ENCODE results near the gene IGFN1. TPM values are rescaled to one million over a fixed set of nuclear protein-coding genes. Genes with fewer than 3 reads are reported as not detected.

IGFN1 gene
- total RNA-seq, 3 donors from 2014 or later: 0.03 to 0.32 (median 0.10) TPM

DNA sequence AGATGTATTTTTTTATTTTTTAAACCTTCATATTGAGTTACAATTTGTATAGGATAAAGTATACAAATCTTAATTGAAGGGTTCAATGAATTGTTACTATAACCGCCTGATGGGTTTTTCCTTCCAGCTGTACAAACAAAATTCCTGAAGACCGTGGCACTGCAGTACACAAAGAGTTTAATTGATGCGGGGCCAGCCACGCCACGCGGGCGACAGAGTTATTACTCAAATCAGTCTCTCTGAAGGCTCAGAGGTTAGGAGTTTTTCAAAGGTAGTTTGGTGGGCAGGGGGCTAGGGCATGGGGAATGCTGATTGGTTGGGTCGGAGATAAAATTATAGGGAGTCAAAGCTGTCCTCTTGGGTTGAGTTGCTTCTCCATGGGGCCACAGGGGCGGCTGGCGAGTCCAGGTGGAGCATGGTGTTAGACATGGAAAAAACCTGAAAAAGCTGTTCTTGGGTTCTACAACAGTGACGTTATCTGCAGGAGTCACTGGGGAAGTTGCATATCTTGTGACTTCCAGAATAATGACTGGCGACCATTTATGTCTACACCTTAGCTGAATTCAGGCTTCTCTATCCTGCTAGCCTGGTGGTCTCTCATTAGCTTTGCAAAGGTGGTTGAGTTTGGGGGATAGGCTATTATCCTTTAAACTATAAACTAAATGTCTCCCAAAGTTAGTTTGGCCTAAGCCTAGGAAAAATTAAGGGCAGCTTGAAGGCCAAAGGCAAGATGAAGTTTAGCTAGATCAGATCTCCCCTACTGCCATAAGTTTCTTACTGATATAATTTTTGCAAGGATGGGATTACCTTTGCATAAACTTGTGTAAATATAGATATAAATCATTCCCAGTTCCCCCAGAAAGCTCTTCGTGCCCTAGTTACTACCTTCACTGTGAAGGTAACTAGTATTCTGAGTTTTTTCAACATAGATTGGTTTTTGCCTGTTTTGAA is 23.3 kb upstream of the IGFN1 start:
- Histone ChIP-seq H3K4me3 (no peak overlapping the region), H3K36me3 (ENCODE audit: low read depth) (no peaks in the 10 kb centered on the region), H3K9me3 (no peaks in the 10 kb centered on the region), H3K4me1 (ENCODE audit: low read depth) (peaks cover 4% of the 10 kb centered on the region)
- no peak for ATAC-seq
- intact Hi-C loops (cut with DNase I, micrococcal nuclease): no loop called here
- DNase-seq: no peak
- TF ChIP-seq, protein P1, sequence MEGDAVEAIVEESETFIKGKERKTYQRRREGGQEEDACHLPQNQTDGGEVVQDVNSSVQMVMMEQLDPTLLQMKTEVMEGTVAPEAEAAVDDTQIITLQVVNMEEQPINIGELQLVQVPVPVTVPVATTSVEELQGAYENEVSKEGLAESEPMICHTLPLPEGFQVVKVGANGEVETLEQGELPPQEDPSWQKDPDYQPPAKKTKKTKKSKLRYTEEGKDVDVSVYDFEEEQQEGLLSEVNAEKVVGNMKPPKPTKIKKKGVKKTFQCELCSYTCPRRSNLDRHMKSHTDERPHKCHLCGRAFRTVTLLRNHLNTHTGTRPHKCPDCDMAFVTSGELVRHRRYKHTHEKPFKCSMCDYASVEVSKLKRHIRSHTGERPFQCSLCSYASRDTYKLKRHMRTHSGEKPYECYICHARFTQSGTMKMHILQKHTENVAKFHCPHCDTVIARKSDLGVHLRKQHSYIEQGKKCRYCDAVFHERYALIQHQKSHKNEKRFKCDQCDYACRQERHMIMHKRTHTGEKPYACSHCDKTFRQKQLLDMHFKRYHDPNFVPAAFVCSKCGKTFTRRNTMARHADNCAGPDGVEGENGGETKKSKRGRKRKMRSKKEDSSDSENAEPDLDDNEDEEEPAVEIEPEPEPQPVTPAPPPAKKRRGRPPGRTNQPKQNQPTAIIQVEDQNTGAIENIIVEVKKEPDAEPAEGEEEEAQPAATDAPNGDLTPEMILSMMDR (IDR thresholded peaks at IDR 0.05): no peak

DNA sequence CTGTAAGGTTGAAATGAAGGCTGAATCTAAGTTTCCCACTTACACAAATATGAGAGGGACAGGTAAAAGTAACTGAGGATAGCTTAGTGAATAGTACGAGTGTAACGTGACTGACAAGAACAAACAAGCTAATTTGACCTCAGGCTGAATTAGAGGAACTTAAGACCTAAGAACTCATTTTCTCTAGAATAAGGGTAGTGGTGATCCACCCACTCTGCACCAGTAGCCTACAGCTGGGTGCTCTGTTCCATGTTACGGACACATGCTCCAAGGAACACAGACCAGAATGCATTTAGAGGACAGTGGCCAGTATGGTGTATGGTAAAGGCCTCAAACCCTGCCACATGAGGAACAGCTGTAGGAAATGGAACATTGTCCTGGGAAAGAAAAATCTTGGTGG is 21.4 kb upstream of the IGFN1 start:
- no peaks in the 10 kb centered on the region for H3K36me3 ChIP-seq (ENCODE audit: low read depth)
- intact Hi-C loops (cut with DNase I, micrococcal nuclease): no loop called here
- no peak overlapping the region for H3K4me3 ChIP-seq
- ATAC-seq (no peak), DNase-seq (no peak)
- peaks cover 4% of the 10 kb centered on the region for H3K4me1 ChIP-seq (ENCODE audit: low read depth)
- no peaks in the 10 kb centered on the region for H3K9me3 ChIP-seq
- TF ChIP-seq, protein P1 (IDR thresholded peaks at IDR 0.05): no peak

DNA sequence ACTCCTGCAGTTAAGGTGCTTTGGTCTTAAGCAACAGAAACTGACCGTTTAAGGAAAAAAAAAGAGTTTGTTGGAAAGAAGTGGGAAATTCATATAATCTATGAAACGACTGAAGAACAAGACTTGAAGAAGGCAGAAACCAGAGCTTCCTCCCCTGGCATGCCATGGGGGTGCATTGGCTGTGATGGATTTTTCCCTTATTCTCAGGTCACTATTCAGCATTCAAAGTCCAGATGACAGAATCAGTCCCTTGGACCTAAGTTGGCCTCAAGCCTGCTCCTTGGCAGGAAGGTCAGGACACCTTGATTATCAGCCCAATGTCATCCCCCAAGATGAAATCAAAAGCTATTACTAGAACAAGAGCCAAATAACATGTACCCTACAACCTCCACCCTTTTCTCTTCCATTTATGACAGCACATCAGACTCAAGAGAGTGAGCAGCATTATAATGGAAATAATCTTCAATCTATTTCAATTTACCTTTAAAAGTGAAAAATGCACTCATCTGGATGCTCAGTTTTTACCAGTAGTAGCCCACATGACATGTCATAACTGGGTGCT is 20.6 kb upstream of the IGFN1 start:
- Histone ChIP-seq H3K9me3 (no peaks in the 10 kb centered on the region), H3K36me3 (ENCODE audit: low read depth) (no peaks in the 10 kb centered on the region), H3K4me1 (ENCODE audit: low read depth) (peaks cover 4% of the 10 kb centered on the region), H3K4me3 (no peak overlapping the region)
- DNase-seq (no peak), ATAC-seq (no peak)
- intact Hi-C loops (cut with DNase I, micrococcal nuclease): no loop called here
- TF ChIP-seq, protein P1 (IDR thresholded peaks at IDR 0.05): no peak

DNA sequence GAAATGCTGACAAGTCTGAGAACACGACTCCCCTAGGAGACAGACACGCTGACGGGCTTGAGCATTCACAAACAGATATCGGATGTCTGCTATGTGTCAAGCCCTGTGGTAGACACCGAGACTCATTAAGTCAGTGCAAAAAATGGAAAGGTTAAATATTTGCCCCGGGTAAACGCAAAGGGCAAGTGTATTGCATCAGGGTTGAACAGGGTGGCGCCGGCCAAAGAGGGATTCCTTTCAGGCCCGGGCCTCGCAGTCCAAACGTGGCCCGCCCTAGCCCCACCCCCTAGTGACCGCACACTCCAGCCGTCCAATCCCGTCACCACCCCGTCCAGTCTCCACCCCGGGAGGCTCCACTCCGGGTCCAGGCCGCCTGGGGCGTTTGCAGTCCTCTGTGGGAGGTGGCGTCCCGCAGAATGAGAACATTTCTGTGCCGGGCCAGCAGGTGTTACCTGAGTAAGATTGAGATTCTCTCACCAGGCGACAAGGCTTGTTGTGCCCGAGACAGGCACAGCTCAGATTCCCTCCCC is 20.0 kb upstream of the IGFN1 start:
- Histone ChIP-seq H3K9me3 (no peaks in the 10 kb centered on the region), H3K36me3 (ENCODE audit: low read depth) (no peaks in the 10 kb centered on the region), H3K4me1 (ENCODE audit: low read depth) (peaks cover 4% of the 10 kb centered on the region), H3K4me3 (no peak overlapping the region)
- DNase-seq: peak; percentile 95 to 96 (median 96)
- TF ChIP-seq, protein P1 (IDR thresholded peaks at IDR 0.05): no peak
- ATAC-seq: peak; percentile 99
- intact Hi-C loops (cut with DNase I, micrococcal nuclease): no loop called here

DNA sequence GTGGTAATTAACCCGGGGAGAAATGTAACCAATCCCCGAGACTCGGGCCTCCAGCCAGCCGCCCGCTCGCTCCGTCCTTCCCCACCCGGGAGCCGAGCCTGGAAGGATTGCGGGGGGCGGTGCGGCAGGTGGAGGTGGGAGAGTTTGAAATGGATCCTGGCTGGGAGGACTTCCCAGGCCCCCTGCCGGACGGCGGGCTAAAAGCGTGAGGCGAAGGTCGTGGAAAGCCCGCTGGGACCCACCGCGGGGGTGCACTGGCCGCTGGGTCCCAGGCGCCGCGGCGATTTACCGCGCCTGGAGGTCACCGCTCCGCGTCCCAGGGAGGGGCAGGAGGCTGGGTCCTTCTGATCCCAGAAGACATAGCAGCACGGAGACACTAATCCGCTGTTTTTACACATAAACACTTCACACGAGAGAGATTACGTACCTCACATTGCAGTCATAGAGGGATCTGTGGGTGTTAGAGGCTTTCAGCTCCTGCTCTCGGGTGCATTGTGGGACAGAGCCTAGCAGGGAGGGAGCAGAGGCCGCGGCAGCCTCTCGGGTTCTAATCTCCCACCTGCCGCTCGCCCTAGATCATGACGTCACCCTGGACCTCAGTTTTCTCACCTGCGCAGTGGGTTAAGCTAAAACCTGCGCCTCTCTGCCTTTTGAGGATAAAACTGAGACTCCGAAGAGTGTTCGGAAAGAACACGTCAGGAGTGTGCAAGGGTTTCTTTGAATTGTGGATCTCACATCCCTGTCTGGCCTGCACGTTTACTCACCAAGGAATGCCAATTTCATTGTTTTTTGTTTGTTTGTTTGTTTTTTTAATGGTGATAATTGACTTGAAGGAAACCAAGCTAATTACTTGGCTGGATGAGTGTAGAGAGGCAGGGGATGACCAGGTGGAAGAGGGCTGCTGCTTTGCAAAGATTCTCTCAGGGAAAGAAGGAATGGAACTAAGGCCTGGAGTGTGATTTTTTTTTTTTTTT is 19.3 kb upstream of the IGFN1 start:
- H3K4me1 ChIP-seq (ENCODE audit: low read depth): peaks cover 4% of the 10 kb centered on the region
- TF ChIP-seq, protein P1 (IDR thresholded peaks at IDR 0.05): no peak
- intact Hi-C loops (cut with DNase I, micrococcal nuclease): no loop called here
- peak in 2 of 3 donors; percentile 57 to 62 for DNase-seq
- no peaks in the 10 kb centered on the region for H3K36me3 ChIP-seq (ENCODE audit: low read depth)
- no peaks in the 10 kb centered on the region for H3K9me3 ChIP-seq
- H3K4me3 ChIP-seq: no peak overlapping the region
- peak; percentile 51 for ATAC-seq

Data from mucosa of descending colon (tissue), 3 donors.